Right lobe of liver (tissue), 4 donors: ENCODE measurements around the gene TBC1D5.

Experiments used
- POLR2A ChIP-seq: fragments of 450-650 bp; IDR thresholded peaks from one replicate; pipeline ENCODE4 v1.6.1; 2017; ENCODE audit warnings: antibody characterized with exemption, mild to moderate bottlenecking
- TF ChIP-seq, protein P1 (sequence below), 4 donors: fragments of 200-600 bp in 3 of 4; fragments of 450-650 bp in 1 of 4; IDR thresholded peaks; one replicate each; pipeline versions ENCODE4 v1.5.1 to v1.8.0; 2016 to 2022; ENCODE audit warnings: antibody characterized with exemption in 4 of 4, mild to moderate bottlenecking in 2 of 4
- donor health status: DM: no; HTN: no; CAD: no.
- donor health status: DM: no; HTN: no; CAD: no.
- donor health status: DM: no; HTN: yes; CAD: no.

- TF ChIP-seq, protein P1, sequence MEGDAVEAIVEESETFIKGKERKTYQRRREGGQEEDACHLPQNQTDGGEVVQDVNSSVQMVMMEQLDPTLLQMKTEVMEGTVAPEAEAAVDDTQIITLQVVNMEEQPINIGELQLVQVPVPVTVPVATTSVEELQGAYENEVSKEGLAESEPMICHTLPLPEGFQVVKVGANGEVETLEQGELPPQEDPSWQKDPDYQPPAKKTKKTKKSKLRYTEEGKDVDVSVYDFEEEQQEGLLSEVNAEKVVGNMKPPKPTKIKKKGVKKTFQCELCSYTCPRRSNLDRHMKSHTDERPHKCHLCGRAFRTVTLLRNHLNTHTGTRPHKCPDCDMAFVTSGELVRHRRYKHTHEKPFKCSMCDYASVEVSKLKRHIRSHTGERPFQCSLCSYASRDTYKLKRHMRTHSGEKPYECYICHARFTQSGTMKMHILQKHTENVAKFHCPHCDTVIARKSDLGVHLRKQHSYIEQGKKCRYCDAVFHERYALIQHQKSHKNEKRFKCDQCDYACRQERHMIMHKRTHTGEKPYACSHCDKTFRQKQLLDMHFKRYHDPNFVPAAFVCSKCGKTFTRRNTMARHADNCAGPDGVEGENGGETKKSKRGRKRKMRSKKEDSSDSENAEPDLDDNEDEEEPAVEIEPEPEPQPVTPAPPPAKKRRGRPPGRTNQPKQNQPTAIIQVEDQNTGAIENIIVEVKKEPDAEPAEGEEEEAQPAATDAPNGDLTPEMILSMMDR (IDR thresholded peaks at IDR 0.05) = no peak
- no peak for TF ChIP-seq POLR2A
Observed at GRCh38 chr3:17683542-17684207, 58.8 kb downstream of the TBC1D5 start.
